ENCODE data around the gene ISL2. TPM values are rescaled to one million over a fixed set of nuclear protein-coding genes. Genes with fewer than 3 reads are reported as not detected.

ISL2 gene
- total and polyA plus RNA-seq, 2 of the 13 experiments (the other 11 are each of a cell fraction or from before 2014, with no cell fraction given) = 4.3 to 5.1 TPM

DNA sequence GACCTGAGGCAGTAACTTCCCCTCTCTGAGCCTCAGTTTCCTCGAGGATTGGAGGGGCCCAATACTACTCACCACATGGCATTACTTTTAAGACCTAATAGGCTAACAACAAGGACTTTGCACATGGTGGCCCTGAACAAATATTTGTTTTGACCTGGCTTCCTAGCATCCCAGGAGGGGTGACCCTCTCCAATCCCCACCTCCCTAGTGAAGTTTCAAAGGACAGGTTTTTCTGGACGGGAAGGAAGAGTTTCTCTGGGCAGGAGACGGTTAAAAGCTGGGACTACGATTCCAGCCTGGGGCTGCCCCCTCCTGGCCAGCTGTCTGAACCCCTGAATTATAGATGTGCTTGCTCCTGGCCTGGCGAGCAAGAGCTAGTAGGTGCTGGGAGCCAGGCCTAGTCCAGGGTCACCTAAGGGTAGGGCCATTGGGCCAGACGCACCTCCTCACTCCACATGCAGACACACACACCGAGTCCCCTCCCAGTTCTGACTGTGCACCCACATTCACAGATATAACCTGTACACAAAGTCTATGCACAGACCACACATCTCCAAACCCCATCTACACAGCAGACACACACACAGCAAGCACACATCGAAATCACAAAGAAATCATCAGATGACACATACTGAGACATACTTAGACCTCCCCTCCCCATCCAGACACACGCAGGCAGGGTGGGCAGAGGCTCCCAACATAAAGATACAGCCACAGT lies 2.7 kb upstream of the ISL2 start (continued):
- TF ChIP-seq, protein P1, sequence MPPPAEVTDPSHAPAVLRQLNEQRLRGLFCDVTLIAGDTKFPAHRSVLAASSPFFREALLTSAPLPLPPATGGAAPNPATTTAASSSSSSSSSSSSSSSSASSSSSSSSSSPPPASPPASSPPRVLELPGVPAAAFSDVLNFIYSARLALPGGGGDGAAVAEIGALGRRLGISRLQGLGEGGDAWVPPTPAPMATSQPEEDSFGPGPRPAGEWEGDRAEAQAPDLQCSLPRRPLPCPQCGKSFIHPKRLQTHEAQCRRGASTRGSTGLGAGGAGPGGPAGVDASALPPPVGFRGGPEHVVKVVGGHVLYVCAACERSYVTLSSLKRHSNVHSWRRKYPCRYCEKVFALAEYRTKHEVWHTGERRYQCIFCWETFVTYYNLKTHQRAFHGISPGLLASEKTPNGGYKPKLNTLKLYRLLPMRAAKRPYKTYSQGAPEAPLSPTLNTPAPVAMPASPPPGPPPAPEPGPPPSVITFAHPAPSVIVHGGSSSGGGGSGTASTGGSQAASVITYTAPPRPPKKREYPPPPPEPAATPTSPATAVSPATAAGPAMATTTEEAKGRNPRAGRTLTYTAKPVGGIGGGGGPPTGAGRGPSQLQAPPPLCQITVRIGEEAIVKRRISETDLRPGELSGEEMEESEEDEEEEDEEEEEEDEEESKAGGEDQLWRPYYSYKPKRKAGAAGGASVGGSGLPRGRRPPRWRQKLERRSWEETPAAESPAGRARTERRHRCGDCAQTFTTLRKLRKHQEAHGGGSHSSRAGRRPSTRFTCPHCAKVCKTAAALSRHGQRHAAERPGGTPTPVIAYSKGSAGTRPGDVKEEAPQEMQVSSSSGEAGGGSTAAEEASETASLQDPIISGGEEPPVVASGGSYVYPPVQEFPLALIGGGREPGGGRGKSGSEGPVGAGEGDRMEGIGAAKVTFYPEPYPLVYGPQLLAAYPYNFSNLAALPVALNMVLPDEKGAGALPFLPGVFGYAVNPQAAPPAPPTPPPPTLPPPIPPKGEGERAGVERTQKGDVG (CRISPR knock-in tag; IDR thresholded peaks at IDR 0.05; ENCODE audit: borderline replicate concordance) = no peak
- TF ChIP-seq, protein P2, sequence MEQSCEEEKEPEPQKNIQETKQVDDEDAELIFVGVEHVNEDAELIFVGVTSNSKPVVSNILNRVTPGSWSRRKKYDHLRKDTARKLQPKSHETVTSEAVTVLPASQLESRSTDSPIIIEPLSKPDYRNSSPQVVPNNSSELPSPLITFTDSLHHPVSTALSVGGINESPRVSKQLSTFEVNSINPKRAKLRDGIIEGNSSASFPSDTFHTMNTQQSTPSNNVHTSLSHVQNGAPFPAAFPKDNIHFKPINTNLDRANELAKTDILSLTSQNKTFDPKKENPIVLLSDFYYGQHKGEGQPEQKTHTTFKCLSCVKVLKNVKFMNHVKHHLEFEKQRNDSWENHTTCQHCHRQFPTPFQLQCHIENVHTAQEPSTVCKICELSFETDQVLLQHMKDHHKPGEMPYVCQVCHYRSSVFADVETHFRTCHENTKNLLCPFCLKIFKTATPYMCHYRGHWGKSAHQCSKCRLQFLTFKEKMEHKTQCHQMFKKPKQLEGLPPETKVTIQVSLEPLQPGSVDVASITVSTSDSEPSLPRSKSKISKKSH (CRISPR knock-in tag; IDR thresholded peaks at IDR 0.05; ENCODE audit: borderline replicate concordance) = no peak
- TF ChIP-seq TCF12 (IDR thresholded peaks at IDR 0.05) (no peak), TCF12 (CRISPR knock-in tag; IDR thresholded peaks at IDR 0.05) (no peak), ZNF292 (CRISPR knock-in tag; IDR thresholded peaks at IDR 0.05; ENCODE audit: borderline replicate concordance, low read depth) (peak; percentile 63; the same call in 1 of the 2 replicates), ZNF670 (CRISPR knock-in tag; IDR thresholded peaks at IDR 0.05; ENCODE audit: borderline replicate concordance) (no peak), ZNF616 (CRISPR knock-in tag; IDR thresholded peaks at IDR 0.05; ENCODE audit: low read depth) (no peak), RXRA (CRISPR knock-in tag; IDR thresholded peaks at IDR 0.05) (peak; percentile 93), ZNF780A (CRISPR knock-in tag; IDR thresholded peaks at IDR 0.05) (no peak), SETDB1 (CRISPR knock-in tag; IDR thresholded peaks at IDR 0.05; ENCODE audit: borderline replicate concordance) (no peak), KAT7 (CRISPR knock-in tag; IDR thresholded peaks at IDR 0.05; ENCODE audit: borderline replicate concordance) (no peak), KDM6A (CRISPR knock-in tag; IDR thresholded peaks at IDR 0.05; ENCODE audit: low read depth) (0 out of 2 replicates have a peak, but pooled peaks have one; percentile 60), ZNF781 (CRISPR knock-in tag; IDR thresholded peaks at IDR 0.05; ENCODE audit: borderline replicate concordance, not compliant biosample characterization) (peak; percentile 22)
- TF ChIP-seq, protein P3, sequence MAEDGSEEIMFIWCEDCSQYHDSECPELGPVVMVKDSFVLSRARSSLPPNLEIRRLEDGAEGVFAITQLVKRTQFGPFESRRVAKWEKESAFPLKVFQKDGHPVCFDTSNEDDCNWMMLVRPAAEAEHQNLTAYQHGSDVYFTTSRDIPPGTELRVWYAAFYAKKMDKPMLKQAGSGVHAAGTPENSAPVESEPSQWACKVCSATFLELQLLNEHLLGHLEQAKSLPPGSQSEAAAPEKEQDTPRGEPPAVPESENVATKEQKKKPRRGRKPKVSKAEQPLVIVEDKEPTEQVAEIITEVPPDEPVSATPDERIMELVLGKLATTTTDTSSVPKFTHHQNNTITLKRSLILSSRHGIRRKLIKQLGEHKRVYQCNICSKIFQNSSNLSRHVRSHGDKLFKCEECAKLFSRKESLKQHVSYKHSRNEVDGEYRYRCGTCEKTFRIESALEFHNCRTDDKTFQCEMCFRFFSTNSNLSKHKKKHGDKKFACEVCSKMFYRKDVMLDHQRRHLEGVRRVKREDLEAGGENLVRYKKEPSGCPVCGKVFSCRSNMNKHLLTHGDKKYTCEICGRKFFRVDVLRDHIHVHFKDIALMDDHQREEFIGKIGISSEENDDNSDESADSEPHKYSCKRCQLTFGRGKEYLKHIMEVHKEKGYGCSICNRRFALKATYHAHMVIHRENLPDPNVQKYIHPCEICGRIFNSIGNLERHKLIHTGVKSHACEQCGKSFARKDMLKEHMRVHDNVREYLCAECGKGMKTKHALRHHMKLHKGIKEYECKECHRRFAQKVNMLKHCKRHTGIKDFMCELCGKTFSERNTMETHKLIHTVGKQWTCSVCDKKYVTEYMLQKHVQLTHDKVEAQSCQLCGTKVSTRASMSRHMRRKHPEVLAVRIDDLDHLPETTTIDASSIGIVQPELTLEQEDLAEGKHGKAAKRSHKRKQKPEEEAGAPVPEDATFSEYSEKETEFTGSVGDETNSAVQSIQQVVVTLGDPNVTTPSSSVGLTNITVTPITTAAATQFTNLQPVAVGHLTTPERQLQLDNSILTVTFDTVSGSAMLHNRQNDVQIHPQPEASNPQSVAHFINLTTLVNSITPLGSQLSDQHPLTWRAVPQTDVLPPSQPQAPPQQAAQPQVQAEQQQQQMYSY (CRISPR knock-in tag; IDR thresholded peaks at IDR 0.05) = peak; percentile 74
- TF ChIP-seq, protein P4, sequence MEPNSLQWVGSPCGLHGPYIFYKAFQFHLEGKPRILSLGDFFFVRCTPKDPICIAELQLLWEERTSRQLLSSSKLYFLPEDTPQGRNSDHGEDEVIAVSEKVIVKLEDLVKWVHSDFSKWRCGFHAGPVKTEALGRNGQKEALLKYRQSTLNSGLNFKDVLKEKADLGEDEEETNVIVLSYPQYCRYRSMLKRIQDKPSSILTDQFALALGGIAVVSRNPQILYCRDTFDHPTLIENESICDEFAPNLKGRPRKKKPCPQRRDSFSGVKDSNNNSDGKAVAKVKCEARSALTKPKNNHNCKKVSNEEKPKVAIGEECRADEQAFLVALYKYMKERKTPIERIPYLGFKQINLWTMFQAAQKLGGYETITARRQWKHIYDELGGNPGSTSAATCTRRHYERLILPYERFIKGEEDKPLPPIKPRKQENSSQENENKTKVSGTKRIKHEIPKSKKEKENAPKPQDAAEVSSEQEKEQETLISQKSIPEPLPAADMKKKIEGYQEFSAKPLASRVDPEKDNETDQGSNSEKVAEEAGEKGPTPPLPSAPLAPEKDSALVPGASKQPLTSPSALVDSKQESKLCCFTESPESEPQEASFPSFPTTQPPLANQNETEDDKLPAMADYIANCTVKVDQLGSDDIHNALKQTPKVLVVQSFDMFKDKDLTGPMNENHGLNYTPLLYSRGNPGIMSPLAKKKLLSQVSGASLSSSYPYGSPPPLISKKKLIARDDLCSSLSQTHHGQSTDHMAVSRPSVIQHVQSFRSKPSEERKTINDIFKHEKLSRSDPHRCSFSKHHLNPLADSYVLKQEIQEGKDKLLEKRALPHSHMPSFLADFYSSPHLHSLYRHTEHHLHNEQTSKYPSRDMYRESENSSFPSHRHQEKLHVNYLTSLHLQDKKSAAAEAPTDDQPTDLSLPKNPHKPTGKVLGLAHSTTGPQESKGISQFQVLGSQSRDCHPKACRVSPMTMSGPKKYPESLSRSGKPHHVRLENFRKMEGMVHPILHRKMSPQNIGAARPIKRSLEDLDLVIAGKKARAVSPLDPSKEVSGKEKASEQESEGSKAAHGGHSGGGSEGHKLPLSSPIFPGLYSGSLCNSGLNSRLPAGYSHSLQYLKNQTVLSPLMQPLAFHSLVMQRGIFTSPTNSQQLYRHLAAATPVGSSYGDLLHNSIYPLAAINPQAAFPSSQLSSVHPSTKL (CRISPR knock-in tag; IDR thresholded peaks at IDR 0.05) = peak; percentile 65
